ENCODE measurements around the gene CLEC2L.
A peak's percentile ranks its signal among the peaks of the same experiment; 100 is the strongest.

Gene CLEC2L

GRCh38 chr7:139488810-139489209 is 34.7 kb upstream of the CLEC2L start:
- H3K27ac ChIP-seq: no peak overlapping the region
- no peak overlapping the region for H3K4me3 ChIP-seq (IDR thresholded peaks at IDR 0.05; ENCODE audit: insufficient read depth, low read depth, low read length)
- H3K79me2 ChIP-seq (ENCODE audit: insufficient read depth, low read depth): no peaks in the 10 kb centered on the region
- H3K4me2 ChIP-seq: no peak overlapping the region
- no peak overlapping the region for H3K9ac ChIP-seq
- TF ChIP-seq CTCF (conservative IDR thresholded peaks at IDR 0.05; ENCODE audit: low read depth, low read length): no peak
- no peaks in the 10 kb centered on the region for H4K20me1 ChIP-seq (ENCODE audit: insufficient read depth)
- no peaks in the 10 kb centered on the region for H3K36me3 ChIP-seq (ENCODE audit: insufficient read depth)
- H3K27me3 ChIP-seq (ENCODE audit: insufficient read depth, low read depth): no peaks in the 10 kb centered on the region
- peaks cover 13% of the 10 kb centered on the region for H3K4me1 ChIP-seq (ENCODE audit: low read depth, poor library complexity, severe bottlenecking)
- H2AFZ ChIP-seq (ENCODE audit: low read depth): no peak overlapping the region

DNA sequence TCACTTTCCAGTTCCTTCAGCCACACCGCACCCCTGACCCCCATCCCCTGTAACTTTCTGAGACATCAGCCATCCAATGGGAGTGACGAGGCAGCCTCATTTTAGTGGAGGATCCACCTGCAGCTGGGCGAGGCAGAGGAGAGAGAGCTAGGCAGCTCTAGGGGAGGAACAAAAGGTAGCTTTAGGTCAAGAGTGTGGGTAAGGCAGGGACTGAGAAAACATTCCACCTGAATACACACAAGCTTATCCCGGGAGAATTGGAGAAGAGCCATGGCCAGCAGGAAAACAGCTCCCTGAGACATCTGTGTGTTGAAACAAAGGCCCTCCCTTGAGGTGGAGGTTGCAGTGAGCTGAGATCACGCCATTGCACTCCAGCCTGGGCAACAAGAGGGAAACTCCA is 33.4 kb upstream of the CLEC2L start:
- TF ChIP-seq CTCF (conservative IDR thresholded peaks at IDR 0.05; ENCODE audit: low read depth, low read length): no peak
- H3K4me1 ChIP-seq (ENCODE audit: low read depth, poor library complexity, severe bottlenecking): peaks cover 26% of the 10 kb centered on the region
- no peak overlapping the region for H3K9ac ChIP-seq
- no peaks in the 10 kb centered on the region for H4K20me1 ChIP-seq (ENCODE audit: insufficient read depth)
- H3K79me2 ChIP-seq (ENCODE audit: insufficient read depth, low read depth): no peaks in the 10 kb centered on the region
- no peak overlapping the region for H3K4me3 ChIP-seq (IDR thresholded peaks at IDR 0.05; ENCODE audit: insufficient read depth, low read depth, low read length)
- H3K27me3 ChIP-seq (ENCODE audit: insufficient read depth, low read depth): no peaks in the 10 kb centered on the region
- H3K36me3 ChIP-seq (ENCODE audit: insufficient read depth): no peaks in the 10 kb centered on the region
- H3K27ac ChIP-seq: no peak overlapping the region
- no peak overlapping the region for H3K4me2 ChIP-seq
- no peak overlapping the region for H2AFZ ChIP-seq (ENCODE audit: low read depth)

- H3K27me3 ChIP-seq (ENCODE audit: insufficient read depth, low read depth): no peaks in the 10 kb centered on the region
- no peaks in the 10 kb centered on the region for H3K36me3 ChIP-seq (ENCODE audit: insufficient read depth)
Observed at GRCh38 chr7:139492293-139492692, 31.2 kb upstream of the CLEC2L start.

GRCh38 chr7:139494835-139495579 is 28.5 kb upstream of the CLEC2L start:
- peak overlapping the region; percentile 70 for H2AFZ ChIP-seq (ENCODE audit: low read depth)
- H3K27ac ChIP-seq: peak overlapping the region; percentile 72
- no peaks in the 10 kb centered on the region for H3K79me2 ChIP-seq (ENCODE audit: insufficient read depth, low read depth)
- no peaks in the 10 kb centered on the region for H3K27me3 ChIP-seq (ENCODE audit: insufficient read depth, low read depth)
- peaks cover 39% of the 10 kb centered on the region for H3K4me1 ChIP-seq (ENCODE audit: low read depth, poor library complexity, severe bottlenecking)
- no peaks in the 10 kb centered on the region for H4K20me1 ChIP-seq (ENCODE audit: insufficient read depth)
- H3K4me3 ChIP-seq (IDR thresholded peaks at IDR 0.05; ENCODE audit: insufficient read depth, low read depth, low read length): no peak overlapping the region
- peak overlapping the region; percentile 38; the same call in 1 of the 2 replicates for H3K9ac ChIP-seq
- H3K36me3 ChIP-seq (ENCODE audit: insufficient read depth): no peaks in the 10 kb centered on the region
- TF ChIP-seq CTCF (conservative IDR thresholded peaks at IDR 0.05; ENCODE audit: low read depth, low read length): no peak
- H3K4me2 ChIP-seq: peak overlapping the region; percentile 98

More at GRCh38 chr7:139492293-139492692, 31.2 kb upstream of the CLEC2L start:
- no peak for TF ChIP-seq CTCF (conservative IDR thresholded peaks at IDR 0.05; ENCODE audit: low read depth, low read length)
- Histone ChIP-seq H3K4me2 (no peak overlapping the region), H3K4me1 (ENCODE audit: low read depth, poor library complexity, severe bottlenecking) (peaks cover 39% of the 10 kb centered on the region), H3K79me2 (ENCODE audit: insufficient read depth, low read depth) (no peaks in the 10 kb centered on the region), H4K20me1 (ENCODE audit: insufficient read depth) (no peaks in the 10 kb centered on the region), H3K9ac (no peak overlapping the region), H2AFZ (ENCODE audit: low read depth) (no peak overlapping the region), H3K27ac (no peak overlapping the region), H3K4me3 (IDR thresholded peaks at IDR 0.05; ENCODE audit: insufficient read depth, low read depth, low read length) (no peak overlapping the region)

Measured in KMS-11 (cell line).